GM12878 (cell line): Measurements from ENCODE around the gene AFG1L. TPM values are rescaled to one million over a fixed set of nuclear protein-coding genes. Genes with fewer than 3 reads are reported as not detected.
"Not testable (repeated sequence)": the region's sequence is repeated elsewhere in the genome, so short reads cannot be mapped to it uniquely, and the experiment has no call there.

ENCODE experiments used
- ATAC-seq: fragments of 200-7000 bp; cut with Tn5 transposase; 3 replicates; pipeline ENCODE4 v1.9.1; 2020; ENCODE audit warnings: mild to moderate bottlenecking, moderate library complexity
- BruUV-seq: library from RNA; stranded (reverse); fragments of 400-500 nt; replicated peaks from 2 replicates; lab custom pipeline; 2021; lab: Mats Ljungman, UMichigan
- CTCF ChIA-PET: fragments of 300-600 bp; sonication (Branson Sonifier 250); formaldehyde crosslinking; extraction: SDS; loops from one replicate; lab custom pipeline; 2021; ENCODE audit warnings: inconsistent platforms; lab: Yijun Ruan, JAX
- POLR2A ChIA-PET: fragments of 350-600 bp; formaldehyde crosslinking; extraction: SDS; loops from one replicate; lab custom pipeline; 2021; ENCODE audit warnings: inconsistent platforms; lab: Charles Lee
- RAD21 ChIA-PET: fragments of 300-600 bp; sonication (Branson Sonifier 250); formaldehyde crosslinking; loops from one replicate; lab custom pipeline; 2023; ENCODE audit warnings: antibody characterized with exemption; ENCODE audit not compliant: unreplicated experiment; lab: Charles Lee
- SMC1A ChIA-PET: fragments of 300-600 bp; sonication (Branson Sonifier 250); formaldehyde crosslinking; loops from one replicate; lab custom pipeline; 2023; ENCODE audit not compliant: unreplicated experiment, uncharacterized antibody; lab: Charles Lee
- DNase-seq: peaks from one replicate; pipeline ENCODE4 v3.0.0-alpha.2; 2011; ENCODE audit warnings: low read depth, low spot score
- FAIRE-seq: peaks from 3 replicates; lab custom pipeline; 2011; peaks lifted over from hg19 to GRCh38; lab: Jason Lieb, UNC
- H2AFZ ChIP-seq: 2 replicates; pipeline ENCODE4 v1.6.0; 2011; ENCODE audit warnings: low read depth, low read length, control low read depth; ENCODE audit not compliant: control insufficient read depth
- H3K27ac ChIP-seq: 2 replicates; pipeline ENCODE4 v1.5.1; 2011; ENCODE audit warnings: control low read depth; ENCODE audit not compliant: control insufficient read depth, insufficient read depth
- H3K27me3 ChIP-seq, 2 experiments: replicated peaks in 1 of 2; 2 replicates each; pipeline versions ENCODE4 v1.6.0 to v1.6.1; 2011; ENCODE audit warnings: low read length in 1 of 2; ENCODE audit not compliant: control insufficient read depth in 2 of 2, insufficient read depth in 2 of 2
- H3K36me3 ChIP-seq, 2 experiments: 2 replicates each; pipeline ENCODE4 v1.5.1; 2011; ENCODE audit warnings: low read length in 1 of 2; ENCODE audit not compliant: control insufficient read depth in 2 of 2, insufficient read depth in 2 of 2
- H3K4me1 ChIP-seq: 2 replicates; pipeline ENCODE4 v1.6.1; 2011; ENCODE audit warnings: mild to moderate bottlenecking, low read length, moderate library complexity, mixed read lengths; ENCODE audit not compliant: control insufficient read depth, insufficient read depth
- H3K4me2 ChIP-seq: 2 replicates; pipeline ENCODE4 v1.6.0; 2011; ENCODE audit warnings: control low read depth; ENCODE audit not compliant: control insufficient read depth, insufficient read depth
- H3K4me3 ChIP-seq: fragments of 200-600 bp; sonication (generic); 2 replicates; pipeline ENCODE4 v1.5.1; 2016
- H3K79me2 ChIP-seq: 2 replicates; pipeline ENCODE4 v1.6.0; 2011; ENCODE audit warnings: low read length; ENCODE audit not compliant: control insufficient read depth, insufficient read depth
- H3K9ac ChIP-seq: 2 replicates; pipeline ENCODE4 v1.8.0; 2011; ENCODE audit warnings: low read length, control low read depth, mixed read lengths; ENCODE audit not compliant: control insufficient read depth, insufficient read depth
- H3K9me3 ChIP-seq: replicated peaks from 3 replicates; pipeline ENCODE4 v1.5.1; 2011; ENCODE audit warnings: mild to moderate bottlenecking, low read length; ENCODE audit not compliant: control insufficient read depth, insufficient read depth
- H4K20me1 ChIP-seq: 2 replicates; pipeline ENCODE4 v1.6.0; 2011; ENCODE audit not compliant: control insufficient read depth, insufficient read depth
- SREBF1 ChIP-seq: IDR thresholded peaks from 2 replicates; pipeline ENCODE4 v1.6.1; 2012; ENCODE audit warnings: mild to moderate bottlenecking, low read length
- WGBS: methylation state at CpG from one replicate; pipeline ENCODE4 v1.1.6; 2016; ENCODE audit warnings: low lambda C conversion rate; ENCODE audit not compliant: insufficient replicate concordance, insufficient coverage; ENCODE audit errors: missing lambda C conversion rate; 5-methylcytosine and 5-hydroxymethylcytosine counted together
- in situ Hi-C: fragments of 300-500 bp; cut with MboI; formaldehyde crosslinking; loops from 9 replicates; pipeline ENCODE4 v1.14.3; 2018; ENCODE audit warnings: mixed read lengths
- intact Hi-C: fragments of 100-400 bp; cut with micrococcal nuclease; formaldehyde crosslinking; loops from one replicate; pipeline ENCODE4 v1.14.2; 2022; ENCODE audit not compliant: unreplicated experiment
- polyA plus RNA-seq, 11 experiments: library from polyadenylated mRNA; depleted of rRNA in 4 of 11; unstranded in 6 of 11; stranded (reverse) in 5 of 11; fragments of >200 nt; fragmentation: Nextera tagmentation in 4 of 11; fragmentation: Illumina TruSeq in 1 of 11; extraction: Ambion mirVana in 4 of 11; extraction: Trizol in 1 of 11; gene quantifications; 1 replicate in 1 of 11; 2 replicates in 10 of 11; pipeline versions ENCODE4 v1.2.1 to v1.2.3, GENCODE V29; 2011 to 2016; ENCODE audit warnings: inconsistent platforms in 2 of 11, missing spikeins in 2 of 11, low read depth in 1 of 11
- total RNA-seq, 4 experiments: library from RNA; depleted of rRNA in 3 of 4; stranded (reverse); fragments of >200 nt in 3 of 4; fragmentation: Illumina TruSeq in 1 of 4; extraction: Trizol in 1 of 4; gene quantifications; 2 replicates each; pipeline versions ENCODE4 v1.2.1 to v1.2.3, GENCODE V29; 2013 to 2021
- TF ChIP-seq, protein P1 (sequence below): fragments of 450-650 bp; IDR thresholded peaks from 2 replicates; pipeline ENCODE4 v1.6.1; 2016; ENCODE audit warnings: mild to moderate bottlenecking

The AFG1L gene
- total and polyA plus RNA-seq, 10 of the 15 experiments (the other 5 are each of a cell fraction or from before 2014, with no cell fraction given), result 2.3 to 9.0 (median 4.3) TPM

DNA sequence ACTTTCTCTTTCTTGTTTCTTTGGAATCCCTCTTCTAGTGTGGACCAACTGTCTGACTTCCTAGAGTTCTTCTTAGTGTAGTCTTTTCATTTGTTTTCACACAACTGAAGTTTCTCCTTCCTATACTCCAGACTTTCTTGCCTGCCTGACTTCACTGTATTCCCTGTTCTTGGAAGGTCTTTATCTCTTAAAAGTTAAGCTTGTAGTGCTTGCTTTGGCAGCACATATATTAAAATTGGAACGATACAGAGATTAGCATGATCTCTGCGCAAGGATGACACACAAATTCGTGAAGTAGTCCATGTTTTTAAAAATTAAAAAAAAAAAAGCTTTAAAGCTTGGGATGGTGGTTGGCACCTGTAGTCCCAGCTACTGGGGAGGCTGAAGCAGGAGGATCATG is 2.3 kb upstream of the AFG1L start:
- peaks cover 17% of the 10 kb centered on the region for H3K79me2 ChIP-seq
- H4K20me1 ChIP-seq, RAD21 ChIA-PET, H3K9ac ChIP-seq, DNase-seq, H3K36me3 ChIP-seq, H2AFZ ChIP-seq, in situ Hi-C loops, H3K4me1 ChIP-seq, H3K4me2 ChIP-seq, BruUV-seq, H3K27ac ChIP-seq, H3K27me3 ChIP-seq, ATAC-seq, intact Hi-C loops, H3K9me3 ChIP-seq, CTCF ChIA-PET, FAIRE-seq, H3K4me3 ChIP-seq: not testable (repeated sequence)
- SMC1A ChIA-PET, result interaction anchor here (1.2 to 1.4 kb wide), 2 partner anchors 14 to 31 kb away, joined by 4 to 5 read pairs; no protein-coding TSS in a partner anchor
- POLR2A ChIA-PET, result interaction anchor here (0.6 kb wide), 1 partner anchor 802 kb away, joined by 3 read pairs; no protein-coding TSS in a partner anchor
- 91% methylated on average over 3 of the region's 3 CpGs for WGBS

DNA sequence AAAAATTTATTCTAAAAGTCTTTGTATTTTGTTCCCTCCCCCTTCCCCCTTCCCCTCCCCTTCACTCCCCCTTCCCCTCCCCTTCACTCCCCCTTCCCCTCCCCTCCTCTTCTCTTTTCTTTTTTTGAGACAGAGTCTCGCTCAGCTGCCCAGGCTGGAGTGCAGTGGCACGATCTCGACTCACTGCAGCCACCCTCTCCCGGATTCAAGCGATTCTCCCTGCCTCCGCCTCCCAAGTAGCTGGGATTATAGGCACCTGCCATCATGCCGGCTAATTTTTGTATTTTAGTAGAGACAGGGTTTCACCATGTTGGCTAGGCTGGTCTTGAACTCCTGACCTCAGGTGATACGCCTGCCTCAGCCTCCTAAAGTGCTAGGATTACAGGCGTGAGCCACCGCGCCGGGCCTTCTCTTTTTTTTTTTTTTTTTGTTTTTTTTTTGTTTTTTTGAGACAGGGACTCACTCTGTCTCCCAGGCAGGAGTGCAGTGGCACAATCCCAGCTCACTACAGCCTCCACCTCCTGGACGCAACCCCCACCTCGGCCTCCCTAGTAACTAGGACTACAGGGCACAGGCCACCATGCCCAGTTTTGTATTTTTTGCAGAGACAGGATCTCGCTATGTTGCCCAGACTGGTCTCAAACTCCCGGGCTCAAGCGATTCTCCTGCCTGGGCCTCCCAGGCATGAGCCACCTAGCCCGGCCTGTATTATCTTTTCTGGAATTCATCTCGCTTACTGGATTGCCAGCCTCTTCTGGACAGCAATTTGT is 1.1 kb upstream of the AFG1L start:
- Histone ChIP-seq H3K9me3 (no peaks in the 10 kb centered on the region), H3K27ac (no peak overlapping the region), H3K9ac (peak overlapping the region; percentile 99; the same call in 1 of the 2 replicates), H3K4me1 (no peaks in the 10 kb centered on the region; the same call in 1 of the 2 replicates), H3K79me2 (peaks cover 17% of the 10 kb centered on the region), H4K20me1 (no peaks in the 10 kb centered on the region), H3K27me3 (no peaks in the 10 kb centered on the region), H3K36me3 (no peaks in the 10 kb centered on the region), H3K4me3 (peak overlapping the region; percentile 76), H2AFZ (peak overlapping the region; percentile 99; the same call in 1 of the 2 replicates)
- WGBS, result 92% methylated on average over 18 of the region's 19 CpGs
- CTCF ChIA-PET, result interaction anchor here (0.6 to 0.9 kb wide), 2 partner anchors 36 to 43 kb away, joined by 3 read pairs; no protein-coding TSS in a partner anchor
- no TSS peak for BruUV-seq
- FAIRE-seq (no peak), DNase-seq (no peak), ATAC-seq (no peak)
- POLR2A ChIA-PET, result interaction anchor here (0.8 to 4.9 kb wide), 3 partner anchors 8 to 38 kb away, joined by 3 to 34 read pairs (median 3); partner anchors contain the start of gene SNX3
- RAD21 ChIA-PET, result interaction anchor here (5.6 kb wide), 1 partner anchor 33 kb away, joined by 27 read pairs; the partner anchor contains the start of gene SNX3
- in situ Hi-C loops, result no loop called here
- SMC1A ChIA-PET, result interaction anchor here (0.9 to 1.0 kb wide), 2 partner anchors 10 to 53 kb away, joined by 3 to 4 read pairs; no protein-coding TSS in a partner anchor
- TF ChIP-seq, protein P1, sequence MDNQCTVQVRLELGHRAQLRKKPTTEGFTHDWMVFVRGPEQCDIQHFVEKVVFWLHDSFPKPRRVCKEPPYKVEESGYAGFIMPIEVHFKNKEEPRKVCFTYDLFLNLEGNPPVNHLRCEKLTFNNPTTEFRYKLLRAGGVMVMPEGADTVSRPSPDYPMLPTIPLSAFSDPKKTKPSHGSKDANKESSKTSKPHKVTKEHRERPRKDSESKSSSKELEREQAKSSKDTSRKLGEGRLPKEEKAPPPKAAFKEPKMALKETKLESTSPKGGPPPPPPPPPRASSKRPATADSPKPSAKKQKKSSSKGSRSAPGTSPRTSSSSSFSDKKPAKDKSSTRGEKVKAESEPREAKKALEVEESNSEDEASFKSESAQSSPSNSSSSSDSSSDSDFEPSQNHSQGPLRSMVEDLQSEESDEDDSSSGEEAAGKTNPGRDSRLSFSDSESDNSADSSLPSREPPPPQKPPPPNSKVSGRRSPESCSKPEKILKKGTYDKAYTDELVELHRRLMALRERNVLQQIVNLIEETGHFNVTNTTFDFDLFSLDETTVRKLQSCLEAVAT, result peak; percentile 89
- TF ChIP-seq SREBF1, result no peak
- TF ChIP-seq, all 136 proteins: peak for 1
- peak overlapping the region; percentile 92 for H3K4me2 ChIP-seq
- intact Hi-C loops, result loop anchor here (2.0 kb wide), 1 partner anchor 55 kb away; no protein-coding TSS in a partner anchor
